GM18870 (cell line): ENCODE results near the gene RALBP1.

Source experiments
- ATAC-seq: cut with Tn5 transposase; IDR thresholded peaks from one replicate; pipeline ENCODE4 v1.9.1; 2021; ENCODE audit warnings: moderate library complexity; ENCODE audit not compliant: unreplicated experiment

RALBP1 gene

GRCh38 chr18:9507565-9508088 is 32.3 kb downstream of the RALBP1 start:
- no peak for ATAC-seq

DNA sequence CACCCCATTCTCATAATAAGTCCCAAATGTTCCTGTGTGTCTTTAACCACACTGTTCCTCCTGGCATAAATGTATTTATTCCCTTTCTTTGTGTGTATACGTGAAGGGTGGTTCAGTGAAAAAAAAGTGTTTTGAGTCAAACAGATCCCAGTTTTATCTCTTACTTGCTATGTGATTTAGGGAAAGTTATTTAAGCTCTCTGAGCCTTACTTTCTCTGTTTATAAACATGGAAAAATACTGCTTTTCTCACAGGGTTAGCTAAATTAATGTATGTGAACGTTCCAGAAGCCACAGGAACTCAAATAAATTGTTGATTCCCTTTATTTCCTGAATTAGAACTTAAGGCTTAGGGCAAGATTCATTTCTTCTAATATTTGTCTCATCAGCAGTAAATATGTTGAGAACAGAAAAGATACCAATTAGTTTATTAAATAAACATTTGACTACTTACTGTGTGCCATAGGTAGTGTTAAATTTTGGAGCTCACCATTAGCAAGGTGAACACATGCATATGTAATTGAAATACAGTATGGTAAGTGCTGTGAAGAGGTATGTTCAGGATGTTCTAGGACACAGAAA is 33.2 kb downstream of the RALBP1 start:
- ATAC-seq = no peak

DNA sequence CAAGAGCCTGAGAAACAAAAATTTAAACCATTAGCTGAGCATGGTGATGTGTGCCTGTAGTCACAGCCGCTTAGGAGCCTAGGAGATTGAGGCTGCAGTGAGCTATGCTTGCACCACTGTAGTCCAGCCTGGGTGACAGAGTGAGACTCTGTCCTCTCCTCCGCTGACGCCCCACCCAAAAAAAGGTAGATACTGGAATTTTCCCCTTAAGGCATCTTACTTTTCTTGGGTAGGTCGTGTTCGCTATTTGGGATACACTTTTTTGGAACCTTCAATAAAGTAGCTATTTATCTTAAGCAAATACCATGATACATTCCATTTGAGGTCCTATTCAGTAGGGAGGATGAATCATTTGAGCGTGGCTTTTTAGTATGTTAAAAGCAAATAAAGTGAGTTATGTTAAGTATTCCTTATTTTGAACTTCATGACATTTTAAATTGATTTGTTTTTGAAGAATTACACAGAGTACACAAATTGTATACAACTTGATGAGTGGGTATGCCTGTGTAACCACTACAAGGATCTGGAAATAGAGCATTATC is 38.7 kb downstream of the RALBP1 start:
- ATAC-seq = no peak

DNA sequence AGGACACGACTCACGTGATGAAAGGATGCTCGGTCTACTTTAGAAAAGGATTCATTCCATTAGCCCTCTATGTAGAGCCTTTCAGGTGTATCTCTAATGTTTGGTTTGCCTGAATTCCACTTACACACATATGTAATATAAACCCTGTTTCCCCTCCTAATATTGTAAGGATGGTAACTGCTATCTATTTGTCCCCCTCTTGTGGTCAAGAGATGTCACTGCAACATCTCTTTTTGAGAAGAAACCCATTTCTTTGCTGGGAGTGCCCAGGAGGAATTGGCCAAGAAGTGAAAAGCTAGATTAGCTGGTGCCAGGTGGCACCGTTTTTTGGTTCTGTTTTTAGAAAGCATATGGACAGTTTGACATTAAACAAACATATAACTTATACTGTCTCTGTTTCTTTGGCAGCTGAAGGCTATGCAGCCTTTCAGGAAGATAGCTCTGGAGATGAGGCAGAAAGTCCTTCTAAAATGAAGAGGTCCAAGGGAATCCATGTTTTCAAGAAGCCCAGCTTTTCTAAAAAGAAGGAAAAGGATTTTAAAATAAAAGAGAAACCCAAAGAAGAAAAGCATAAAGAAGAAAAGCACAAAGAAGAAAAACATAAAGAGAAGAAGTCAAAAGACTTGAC is 41.2 kb downstream of the RALBP1 start:
- ATAC-seq = no peak

DNA sequence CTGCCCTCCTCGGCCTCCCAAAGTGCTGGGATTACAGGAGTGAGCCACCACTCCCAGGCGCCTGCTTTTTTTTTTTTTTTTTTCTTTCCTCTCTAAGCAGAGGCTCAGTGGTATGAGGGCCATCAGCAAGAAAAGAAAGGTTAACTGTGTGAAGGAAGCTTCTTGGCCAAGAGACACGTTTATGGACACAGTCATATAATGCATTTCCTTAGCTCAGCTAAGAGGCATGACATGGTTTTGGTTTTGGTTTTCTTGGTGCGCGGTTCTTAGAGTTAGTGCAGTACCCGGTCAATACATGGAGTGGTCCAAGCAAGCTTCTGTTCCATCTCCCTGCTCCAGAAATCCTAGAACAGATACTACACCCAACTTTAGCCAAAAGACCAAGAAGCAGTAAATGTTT is 42.6 kb downstream of the RALBP1 start:
- ATAC-seq = no peak

DNA sequence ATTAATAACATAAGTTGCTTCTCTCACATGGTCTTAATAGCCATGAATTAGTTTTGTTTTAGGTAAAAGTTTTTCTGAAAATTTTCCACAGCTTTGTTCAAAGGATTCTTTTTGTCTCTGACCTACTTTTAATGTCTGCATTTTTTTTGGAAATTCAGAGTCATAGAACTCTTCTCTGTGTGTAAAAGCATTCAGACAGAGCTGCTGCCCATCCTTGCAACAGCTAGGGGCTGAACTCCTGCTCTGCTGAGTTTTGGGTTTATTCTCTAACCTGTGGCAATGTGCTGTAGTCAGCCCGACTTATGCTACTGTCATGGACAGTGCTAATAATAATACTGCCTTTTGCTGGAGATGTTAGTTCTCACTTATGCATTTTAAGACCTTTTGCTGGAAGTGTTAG is 44.1 kb downstream of the RALBP1 start:
- no peak for ATAC-seq

DNA sequence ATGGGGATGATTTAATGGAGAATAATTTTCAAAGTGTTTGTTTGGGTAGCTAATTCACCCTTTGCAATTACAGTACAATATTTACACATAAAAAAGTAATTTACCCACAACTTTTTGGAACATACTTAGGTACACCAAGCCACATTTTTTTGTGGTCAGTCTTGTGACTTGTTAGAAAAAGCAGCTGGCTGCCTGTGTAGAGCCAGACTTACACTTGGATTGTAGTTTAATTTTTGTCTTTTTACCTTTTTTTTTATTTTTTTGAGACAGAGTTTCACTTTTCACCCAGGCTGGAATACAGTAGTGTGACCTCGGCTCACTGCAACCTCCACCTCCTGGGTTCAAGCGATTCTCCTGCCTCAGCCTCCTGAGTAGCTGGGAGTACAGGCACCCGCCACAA is 45.4 kb downstream of the RALBP1 start:
- ATAC-seq = no peak

DNA sequence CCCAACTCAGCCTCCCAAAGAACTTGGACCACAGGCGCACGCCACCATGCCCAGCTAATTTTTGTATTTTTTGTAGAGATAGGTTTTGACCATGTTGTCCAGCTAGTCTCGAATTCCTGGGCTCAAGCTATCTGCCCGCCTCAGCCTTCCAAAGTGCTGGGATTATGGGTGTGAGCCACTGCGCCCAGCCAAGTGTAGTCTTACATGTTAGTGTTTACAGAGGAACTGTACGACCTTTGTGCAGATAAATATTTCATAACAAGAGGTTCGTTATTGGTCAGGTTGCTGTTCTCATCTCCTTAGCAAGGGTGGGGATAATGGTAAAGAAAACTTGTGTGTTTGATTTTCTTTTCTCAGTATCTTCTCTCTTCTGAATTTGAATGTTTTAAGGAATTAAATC is 46.5 kb downstream of the RALBP1 start:
- ATAC-seq = no peak

- no peak for ATAC-seq
Observed at GRCh38 chr18:9522952-9523351, 47.6 kb downstream of the RALBP1 start.

- ATAC-seq = no peak
Observed at GRCh38 chr18:9526458-9526857, 51.1 kb downstream of the RALBP1 start.

GRCh38 chr18:9530226-9531009 is 55.1 kb downstream of the RALBP1 start:
- ATAC-seq = no peak

DNA sequence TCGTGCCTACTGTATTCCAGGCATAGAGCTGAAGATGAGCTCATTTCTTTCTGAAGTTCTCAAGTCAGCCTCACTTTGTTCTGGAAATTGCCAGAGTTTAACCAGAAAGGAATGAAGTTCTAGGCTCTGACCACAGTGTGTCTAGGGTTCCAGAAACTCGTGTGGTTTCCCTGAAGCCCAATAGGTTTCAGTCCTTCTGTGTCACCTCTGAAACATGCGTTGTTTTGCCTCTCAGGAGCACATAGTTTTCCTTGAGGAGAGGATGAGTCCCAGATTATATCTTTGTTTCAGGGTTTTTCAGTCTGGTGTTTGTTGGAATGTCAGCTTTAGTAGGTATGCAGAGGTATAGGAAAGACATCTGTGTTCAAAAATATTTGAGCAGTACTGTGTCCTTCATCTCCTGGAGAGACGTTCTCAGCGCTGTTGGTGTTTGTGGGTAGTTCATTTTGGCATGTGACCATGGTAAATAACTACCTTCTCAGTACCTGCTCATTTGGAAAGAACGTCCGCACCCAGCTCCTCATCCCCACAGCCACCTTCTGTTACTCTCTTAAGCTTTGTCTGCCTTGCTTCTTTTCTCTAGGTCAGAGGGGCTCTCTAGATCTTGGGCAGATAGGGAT is 56.6 kb downstream of the RALBP1 start:
- ATAC-seq = no peak

DNA sequence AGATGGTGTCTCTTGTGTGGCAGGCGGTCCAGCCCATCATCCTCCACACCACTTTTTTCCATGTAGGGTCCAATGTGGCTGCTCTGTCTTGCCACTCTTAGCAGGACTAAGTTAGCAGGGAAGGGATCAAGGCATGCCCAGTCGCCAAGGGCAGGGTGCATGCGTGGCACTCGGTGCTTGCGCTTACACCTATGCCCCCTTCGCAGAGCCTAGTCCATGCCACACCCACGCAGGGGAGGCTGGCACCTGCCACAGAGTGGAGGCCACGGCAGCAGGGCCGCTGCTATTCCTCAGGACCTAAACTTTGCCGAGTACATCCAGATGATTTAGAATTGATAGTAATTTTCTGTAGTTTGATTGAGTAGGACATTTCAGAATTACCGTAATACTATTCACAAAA is 59.5 kb downstream of the RALBP1 start:
- no peak for ATAC-seq

DNA sequence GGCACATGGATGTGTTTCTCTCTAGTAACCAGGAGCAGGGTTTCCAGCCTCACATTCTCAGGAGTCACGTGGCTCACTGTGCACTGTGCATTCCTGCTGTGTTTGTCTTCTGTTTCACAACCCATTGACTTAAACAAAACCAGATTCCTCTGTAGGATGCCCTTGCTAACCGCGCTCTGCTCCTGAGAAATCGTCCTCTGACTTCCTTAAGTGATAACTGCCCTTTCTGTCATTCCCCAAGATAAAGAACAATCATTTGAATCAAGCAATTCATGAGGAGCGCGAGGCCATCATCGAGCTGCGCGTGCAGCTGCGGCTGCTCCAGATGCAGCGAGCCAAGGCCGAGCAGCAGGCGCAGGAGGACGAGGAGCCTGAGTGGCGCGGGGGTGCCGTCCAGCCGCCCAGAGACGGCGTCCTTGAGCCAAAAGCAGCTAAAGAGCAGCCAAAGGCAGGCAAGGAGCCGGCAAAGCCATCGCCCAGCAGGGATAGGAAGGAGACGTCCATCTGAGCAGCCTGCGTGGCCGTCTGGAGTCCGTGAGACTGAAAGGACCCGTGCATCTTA is 60.2 kb downstream of the RALBP1 start:
- ATAC-seq = no peak

DNA sequence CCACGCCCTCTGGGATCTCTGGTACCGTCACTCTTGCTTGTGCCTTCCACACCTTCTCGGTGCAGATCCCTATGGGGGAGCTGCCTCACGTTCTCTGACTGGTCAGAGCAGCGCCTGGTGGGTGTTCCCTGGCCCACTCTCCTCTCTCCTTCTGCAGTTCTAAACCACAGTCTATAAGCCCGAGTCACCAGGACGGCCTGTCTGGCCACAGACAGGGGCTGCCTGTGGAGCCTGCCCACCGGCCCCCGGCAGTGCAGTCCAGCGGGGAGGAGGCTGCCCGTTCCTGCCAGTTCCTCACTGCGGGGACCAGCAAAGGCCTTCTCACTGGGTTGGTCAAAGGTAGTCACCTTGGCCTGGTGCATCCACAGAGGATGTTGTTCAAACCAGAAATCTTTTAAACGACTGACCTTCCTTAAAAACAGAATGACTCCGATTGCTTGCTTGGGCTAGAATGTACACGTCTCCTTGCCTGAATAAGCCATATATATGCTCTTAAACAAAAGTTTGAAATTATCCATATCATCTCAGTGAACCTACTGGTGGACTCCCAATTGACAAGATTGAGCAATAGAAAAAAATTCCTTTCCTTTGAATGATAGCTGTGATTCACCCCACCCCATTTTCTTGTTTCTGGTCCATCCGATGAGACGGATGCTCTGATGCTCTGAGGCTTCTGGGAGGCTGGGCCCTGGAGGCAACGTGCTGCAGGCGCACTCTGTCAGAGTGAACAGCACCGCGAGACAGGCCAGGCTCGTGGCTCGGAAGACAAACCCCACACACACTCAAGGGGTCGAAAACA is 61.2 kb downstream of the RALBP1 start:
- no peak for ATAC-seq

DNA sequence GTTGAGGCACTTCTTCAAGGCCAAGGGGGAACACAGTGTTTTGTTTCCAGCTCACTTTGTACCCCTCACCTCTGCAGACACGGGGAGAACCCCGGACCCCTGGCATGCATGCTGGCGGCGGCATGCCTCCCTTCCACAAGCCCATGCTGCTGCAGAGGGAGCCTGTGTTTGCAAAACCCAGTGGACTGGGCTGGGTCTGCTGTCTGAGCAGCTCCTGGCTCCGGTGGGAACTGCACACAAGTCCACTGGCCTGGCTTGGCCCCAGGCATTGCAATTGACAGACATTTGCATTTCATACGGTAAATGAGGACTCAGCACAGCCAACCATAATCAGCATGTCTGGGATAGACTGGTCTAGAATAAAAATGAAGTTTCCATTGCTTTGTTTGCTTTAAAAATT is 62.4 kb downstream of the RALBP1 start:
- no peak for ATAC-seq

DNA sequence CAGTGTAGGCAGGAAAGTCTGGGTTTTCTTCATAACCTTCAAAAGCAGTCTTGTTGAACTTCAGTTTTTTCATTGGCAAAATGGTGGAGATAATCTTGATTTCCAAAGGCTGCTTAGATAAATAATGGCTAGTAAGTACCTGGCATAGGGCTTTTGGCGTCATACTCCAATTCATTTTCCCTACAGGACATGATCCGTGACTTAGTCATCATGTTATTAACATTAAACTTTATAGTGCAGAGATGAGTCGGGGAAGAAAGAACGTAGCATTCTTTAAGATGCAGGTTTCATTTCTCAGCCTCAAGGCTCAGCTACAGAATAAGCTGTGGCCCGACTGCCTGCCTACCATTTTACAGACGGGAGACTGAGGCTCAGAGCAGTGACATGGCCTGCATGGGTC is 64.0 kb downstream of the RALBP1 start:
- ATAC-seq = no peak

DNA sequence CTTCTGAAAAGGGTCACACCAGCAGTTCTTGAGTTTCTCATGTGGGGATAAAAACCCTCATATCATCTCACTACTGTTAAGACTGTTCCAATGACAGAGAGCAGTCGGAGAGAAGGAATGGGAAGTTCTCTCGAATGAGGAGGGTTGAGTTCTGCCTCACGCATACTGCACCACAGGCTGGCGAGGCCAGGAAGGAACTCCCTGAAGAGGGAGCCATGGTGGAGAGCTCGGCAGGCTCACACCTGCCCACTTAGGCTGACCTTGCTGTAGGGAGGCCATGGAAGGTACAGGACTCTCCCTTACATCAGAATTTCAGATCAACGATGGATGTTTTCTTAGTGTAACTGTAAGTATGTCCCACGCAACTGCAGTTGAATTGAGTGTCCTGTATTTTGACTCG is 64.6 kb downstream of the RALBP1 start:
- no peak for ATAC-seq

DNA sequence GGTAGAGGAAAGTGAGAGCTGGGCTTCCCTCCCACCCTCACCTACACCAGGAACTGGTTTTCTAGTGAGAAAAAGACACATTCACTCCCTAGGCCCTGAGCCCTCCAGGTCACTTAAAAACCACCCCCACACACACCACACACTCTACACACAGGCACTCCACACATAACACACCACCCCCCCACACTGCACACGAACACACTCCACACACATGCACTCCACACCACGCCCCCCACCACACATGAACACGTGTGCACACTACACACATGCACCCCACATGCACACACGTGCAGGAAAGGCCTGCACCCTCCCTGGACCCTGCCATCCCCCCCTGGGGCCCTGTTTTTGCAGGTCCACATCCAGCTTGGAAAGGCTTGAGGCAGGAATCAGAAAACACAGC is 67.6 kb downstream of the RALBP1 start:
- no peak for ATAC-seq

DNA sequence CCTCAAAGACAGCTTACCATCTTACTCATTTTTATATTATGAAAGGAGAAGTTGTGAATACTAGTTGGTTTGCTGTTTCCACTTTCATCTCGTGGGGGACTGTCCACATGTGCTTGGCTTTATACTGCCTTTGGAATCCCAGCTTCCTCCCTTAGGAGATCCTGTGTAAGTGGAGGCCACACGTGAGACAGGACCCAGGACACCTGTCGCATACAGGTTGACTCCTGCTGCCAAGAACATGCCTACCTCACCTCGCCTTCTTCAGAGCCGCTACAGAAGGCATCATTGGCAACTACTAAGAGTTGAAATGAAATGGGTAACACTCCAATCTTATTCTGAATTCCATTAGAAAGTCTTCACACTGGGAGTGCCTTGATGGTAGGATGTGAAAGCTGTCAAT is 69.7 kb downstream of the RALBP1 start:
- ATAC-seq = no peak
